AG09319 (cell line): Measurements from ENCODE around the gene OGDH.

ENCODE experiments used
- DNase-seq: peaks from one replicate; pipeline ENCODE4 v3.0.0-alpha.2; 2010; ENCODE audit warnings: low read depth; ENCODE audit errors: extremely low read depth
- TF ChIP-seq, protein P1 (sequence below): IDR thresholded peaks from 2 replicates; pipeline ENCODE4 v1.5.1; 2011; ENCODE audit warnings: low read depth, mild to moderate bottlenecking, inconsistent platforms, low read length, moderate library complexity

Gene OGDH

DNA sequence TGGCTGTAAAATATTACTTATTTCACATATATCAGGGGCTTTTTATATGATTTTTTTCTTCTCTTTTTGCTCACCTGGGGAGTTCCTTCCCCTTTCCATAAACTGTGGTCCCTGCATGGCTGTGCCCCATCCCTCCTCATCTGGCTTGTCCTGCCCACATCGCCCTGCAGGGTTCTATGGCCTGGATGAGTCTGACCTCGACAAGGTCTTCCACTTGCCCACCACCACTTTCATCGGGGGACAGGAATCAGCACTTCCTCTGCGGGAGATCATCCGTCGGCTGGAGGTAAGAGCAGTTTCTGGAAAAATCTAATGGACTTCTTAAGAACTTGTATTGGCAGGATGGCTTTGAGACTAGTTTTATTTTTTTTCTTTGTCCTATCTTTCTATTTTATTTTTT, 60.1 kb downstream of the OGDH start:
- TF ChIP-seq, protein P1, sequence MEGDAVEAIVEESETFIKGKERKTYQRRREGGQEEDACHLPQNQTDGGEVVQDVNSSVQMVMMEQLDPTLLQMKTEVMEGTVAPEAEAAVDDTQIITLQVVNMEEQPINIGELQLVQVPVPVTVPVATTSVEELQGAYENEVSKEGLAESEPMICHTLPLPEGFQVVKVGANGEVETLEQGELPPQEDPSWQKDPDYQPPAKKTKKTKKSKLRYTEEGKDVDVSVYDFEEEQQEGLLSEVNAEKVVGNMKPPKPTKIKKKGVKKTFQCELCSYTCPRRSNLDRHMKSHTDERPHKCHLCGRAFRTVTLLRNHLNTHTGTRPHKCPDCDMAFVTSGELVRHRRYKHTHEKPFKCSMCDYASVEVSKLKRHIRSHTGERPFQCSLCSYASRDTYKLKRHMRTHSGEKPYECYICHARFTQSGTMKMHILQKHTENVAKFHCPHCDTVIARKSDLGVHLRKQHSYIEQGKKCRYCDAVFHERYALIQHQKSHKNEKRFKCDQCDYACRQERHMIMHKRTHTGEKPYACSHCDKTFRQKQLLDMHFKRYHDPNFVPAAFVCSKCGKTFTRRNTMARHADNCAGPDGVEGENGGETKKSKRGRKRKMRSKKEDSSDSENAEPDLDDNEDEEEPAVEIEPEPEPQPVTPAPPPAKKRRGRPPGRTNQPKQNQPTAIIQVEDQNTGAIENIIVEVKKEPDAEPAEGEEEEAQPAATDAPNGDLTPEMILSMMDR, result no peak
- DNase-seq, result no peak

DNA sequence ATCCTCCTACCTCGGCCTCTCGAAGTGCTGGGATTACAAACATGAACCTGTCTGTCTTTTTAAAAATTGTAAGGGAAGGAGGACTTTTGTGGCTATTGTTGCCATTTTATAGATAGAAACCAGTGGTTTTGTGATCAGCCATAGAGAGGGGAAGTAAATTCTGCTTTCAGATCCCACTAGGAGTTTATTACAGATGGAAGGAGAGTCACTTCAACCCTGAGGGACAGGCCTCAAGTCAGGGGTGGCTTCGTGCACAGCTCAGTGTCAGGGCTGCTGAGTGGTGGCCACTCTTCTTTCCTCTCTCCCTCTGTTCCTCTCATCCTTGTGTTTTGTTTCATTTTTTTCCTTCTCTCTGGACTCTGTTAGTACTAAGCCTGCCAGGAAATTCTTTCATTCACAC, 60.8 kb downstream of the OGDH start:
- TF ChIP-seq, protein P1, result no peak
- DNase-seq, result no peak

DNA sequence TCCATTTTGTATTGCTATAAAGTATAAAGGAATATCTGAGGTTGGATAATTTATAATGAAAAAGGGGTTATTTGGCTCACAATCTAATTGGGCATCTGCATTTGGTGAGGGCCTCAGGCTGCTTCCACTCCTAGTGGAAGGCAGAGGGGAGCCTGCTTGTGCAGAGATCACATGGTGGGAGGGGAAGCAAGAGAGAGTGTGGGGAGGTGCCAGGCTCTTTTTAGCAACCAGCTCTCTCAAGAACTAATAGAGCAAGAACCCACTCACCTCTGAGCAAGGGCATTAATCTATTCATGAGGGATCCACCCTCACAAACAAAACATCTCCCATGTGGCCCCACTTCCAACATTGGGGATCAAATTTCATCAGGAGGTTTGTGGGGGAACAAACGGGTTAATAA, 64.6 kb downstream of the OGDH start:
- DNase-seq, result no peak
- TF ChIP-seq, protein P1, result no peak

DNA sequence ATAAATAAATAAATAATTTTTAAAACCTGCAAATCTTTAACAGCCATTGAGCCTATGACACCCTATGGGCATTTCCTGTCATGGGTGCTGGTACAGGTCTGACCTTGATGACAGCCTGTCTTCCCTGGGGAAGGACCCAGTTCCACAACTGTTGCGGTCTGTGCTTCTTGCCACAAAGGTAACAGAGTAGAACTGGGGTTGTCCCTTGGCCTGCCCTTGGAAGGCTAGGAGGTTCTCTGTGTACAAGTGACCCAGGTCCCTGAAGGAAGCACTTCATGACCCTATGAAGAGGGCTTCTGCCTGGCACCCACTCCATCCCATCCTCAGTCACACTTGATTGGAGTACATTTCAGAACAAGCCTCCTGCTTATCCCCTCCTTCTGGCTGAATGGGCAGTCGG, 66.9 kb downstream of the OGDH start:
- DNase-seq, result no peak

DNA sequence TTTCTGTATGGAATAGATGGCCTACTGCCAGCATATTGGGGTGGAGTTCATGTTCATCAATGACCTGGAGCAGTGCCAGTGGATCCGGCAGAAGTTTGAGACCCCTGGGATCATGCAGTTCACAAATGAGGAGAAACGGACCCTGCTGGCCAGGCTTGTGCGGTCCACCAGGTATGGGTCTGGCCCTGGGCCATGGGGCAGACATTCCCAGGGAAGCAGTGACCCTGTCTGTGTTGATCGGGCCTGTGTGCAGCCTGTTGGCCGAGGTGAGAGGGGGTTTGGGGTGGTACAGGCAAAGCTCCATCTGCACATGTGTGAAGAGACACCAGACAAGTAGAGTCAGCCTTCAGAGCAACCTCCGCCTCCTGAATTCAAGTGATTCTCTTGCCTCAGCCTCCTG, 67.3 kb downstream of the OGDH start:
- TF ChIP-seq, protein P1, result no peak
- no peak for DNase-seq

More for the DNA sequence above, 66.9 kb downstream of the OGDH start:
- TF ChIP-seq, protein P1, result no peak

DNA sequence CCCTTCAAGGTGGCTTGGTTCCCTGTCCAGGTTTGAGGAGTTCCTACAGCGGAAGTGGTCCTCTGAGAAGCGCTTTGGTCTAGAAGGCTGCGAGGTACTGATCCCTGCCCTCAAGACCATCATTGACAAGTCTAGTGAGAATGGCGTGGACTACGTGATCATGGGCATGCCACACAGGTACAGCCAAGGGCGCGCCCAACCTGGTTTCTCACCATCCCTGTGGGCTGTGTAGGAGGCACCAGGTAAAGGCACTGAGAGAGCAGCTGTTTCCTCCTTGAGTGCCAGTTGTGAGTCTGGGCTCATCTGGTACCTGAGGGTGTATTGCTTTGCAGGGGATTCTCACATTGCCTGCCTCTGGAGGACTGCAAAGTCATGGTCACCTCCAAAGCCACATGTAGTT, 68.0 kb downstream of the OGDH start:
- TF ChIP-seq, protein P1, result no peak
- DNase-seq, result no peak

DNA sequence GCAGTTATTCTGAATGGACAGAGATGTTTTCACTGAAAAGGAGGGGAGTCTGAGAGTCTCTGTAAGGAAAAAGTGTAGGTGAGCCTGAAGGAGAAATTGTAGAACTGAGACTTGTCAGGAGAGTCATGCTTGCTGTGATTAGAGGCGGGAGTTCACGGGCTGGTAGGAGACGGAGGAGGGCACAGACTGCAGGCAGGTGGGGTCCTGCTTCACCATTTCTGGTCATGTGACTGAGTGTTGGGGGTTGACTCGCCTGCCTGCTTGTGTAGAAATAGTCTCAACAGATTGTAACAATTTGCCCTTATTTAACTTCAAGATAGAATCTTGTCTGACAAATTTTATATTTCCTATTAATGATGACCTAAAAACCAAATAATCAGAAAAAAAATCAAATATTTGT, 70.3 kb downstream of the OGDH start:
- TF ChIP-seq, protein P1, result no peak
- no peak for DNase-seq

DNA sequence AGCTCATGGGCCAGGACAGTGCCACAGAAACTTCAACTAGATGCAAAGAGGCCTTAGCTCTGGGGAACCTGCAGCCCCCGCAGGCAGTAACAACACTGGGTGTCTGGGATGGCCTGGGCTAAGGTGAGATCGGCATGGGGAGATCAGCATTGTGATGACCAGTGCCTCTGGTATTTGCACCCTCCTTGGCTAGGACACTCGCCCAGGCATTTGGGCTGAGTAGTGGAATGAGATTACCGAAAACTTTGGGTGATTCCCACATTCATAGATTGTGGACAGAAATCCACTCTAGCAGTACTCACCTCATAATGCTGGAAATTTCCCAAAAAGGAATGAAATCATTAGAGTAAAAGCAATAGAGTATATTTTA, 71.7 kb downstream of the OGDH start:
- DNase-seq, result no peak

More for the DNA sequence above, 71.7 kb downstream of the OGDH start:
- TF ChIP-seq, protein P1, result no peak
